Mucosa of descending colon (tissue), 3 donors: ENCODE results near the gene CDH4. TPM values are rescaled to one million over a fixed set of nuclear protein-coding genes. Genes with fewer than 3 reads are reported as not detected.
A peak's percentile ranks its signal among the peaks of the same experiment; 100 is the strongest.

Source experiments
- ATAC-seq: fragments of 200-7000 bp; cut with Tn5 transposase; one replicate; pipeline ENCODE4 v1.9.1; 2020; ENCODE audit warnings: mild to moderate bottlenecking, moderate library complexity
- DNase-seq, 3 donors: peaks; one replicate each; pipeline ENCODE4 v3.0.0-alpha.2; 2020
- H3K36me3 ChIP-seq: fragments of 200-600 bp; one replicate; pipeline ENCODE4 v1.8.0; 2021; ENCODE audit warnings: low read depth, mild to moderate bottlenecking
- H3K4me1 ChIP-seq: fragments of 200-600 bp; one replicate; pipeline ENCODE4 v1.8.0; 2021; ENCODE audit warnings: low read depth, mild to moderate bottlenecking
- H3K4me3 ChIP-seq: fragments of 200-600 bp; one replicate; pipeline ENCODE4 v1.8.0; 2021; ENCODE audit warnings: mild to moderate bottlenecking
- H3K9me3 ChIP-seq: fragments of 200-600 bp; one replicate; pipeline ENCODE4 v1.8.0; 2021; ENCODE audit warnings: mild to moderate bottlenecking
- intact Hi-C, 2 donors: fragments of 100-400 bp; cut with DNase I in 1 of 2; cut with micrococcal nuclease in 1 of 2; formaldehyde crosslinking; loops; one replicate each; pipeline versions ENCODE4 v1.11.0 to v1.11.1; 2022; cut with DNase I, micrococcal nuclease
- total RNA-seq, 3 donors: library from RNA; stranded (reverse); fragmentation: NEBNext Ultra II Directional in 2 of 3; extraction: Animal tissue kit (Norgen Biotek cat#: 25700) in 2 of 3; gene quantifications; one replicate each; pipeline versions ENCODE4 v1.2.1 to v1.2.4, GENCODE V29; 2021 to 2023
- TF ChIP-seq, protein P1 (sequence below): fragments of 200-600 bp; IDR thresholded peaks from one replicate; pipeline ENCODE4 v1.8.0; 2022; ENCODE audit warnings: antibody characterized with exemption, mild to moderate bottlenecking
- donor health status: DM: no; HTN: no; CAD: no; lungs with moderate emphysema.
- donor health status: DM: no; HTN: no; CAD: no.
- donor health status: DM: no; HTN: yes; CAD: no.

CDH4 gene
- total RNA-seq, 3 donors from 2014 or later, result 0.16 TPM; not detected in 2

GRCh38 chr20:61513124-61514017 is 261.3 kb downstream of the CDH4 start:
- H3K36me3 ChIP-seq, result no peaks in the 10 kb centered on the region
- ATAC-seq (no peak), DNase-seq (no peak)
- H3K4me1 ChIP-seq, result no peaks in the 10 kb centered on the region
- intact Hi-C loops, result no loop called here
- TF ChIP-seq, protein P1, sequence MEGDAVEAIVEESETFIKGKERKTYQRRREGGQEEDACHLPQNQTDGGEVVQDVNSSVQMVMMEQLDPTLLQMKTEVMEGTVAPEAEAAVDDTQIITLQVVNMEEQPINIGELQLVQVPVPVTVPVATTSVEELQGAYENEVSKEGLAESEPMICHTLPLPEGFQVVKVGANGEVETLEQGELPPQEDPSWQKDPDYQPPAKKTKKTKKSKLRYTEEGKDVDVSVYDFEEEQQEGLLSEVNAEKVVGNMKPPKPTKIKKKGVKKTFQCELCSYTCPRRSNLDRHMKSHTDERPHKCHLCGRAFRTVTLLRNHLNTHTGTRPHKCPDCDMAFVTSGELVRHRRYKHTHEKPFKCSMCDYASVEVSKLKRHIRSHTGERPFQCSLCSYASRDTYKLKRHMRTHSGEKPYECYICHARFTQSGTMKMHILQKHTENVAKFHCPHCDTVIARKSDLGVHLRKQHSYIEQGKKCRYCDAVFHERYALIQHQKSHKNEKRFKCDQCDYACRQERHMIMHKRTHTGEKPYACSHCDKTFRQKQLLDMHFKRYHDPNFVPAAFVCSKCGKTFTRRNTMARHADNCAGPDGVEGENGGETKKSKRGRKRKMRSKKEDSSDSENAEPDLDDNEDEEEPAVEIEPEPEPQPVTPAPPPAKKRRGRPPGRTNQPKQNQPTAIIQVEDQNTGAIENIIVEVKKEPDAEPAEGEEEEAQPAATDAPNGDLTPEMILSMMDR, result no peak
- H3K9me3 ChIP-seq, result no peaks in the 10 kb centered on the region
- no peak overlapping the region for H3K4me3 ChIP-seq

DNA sequence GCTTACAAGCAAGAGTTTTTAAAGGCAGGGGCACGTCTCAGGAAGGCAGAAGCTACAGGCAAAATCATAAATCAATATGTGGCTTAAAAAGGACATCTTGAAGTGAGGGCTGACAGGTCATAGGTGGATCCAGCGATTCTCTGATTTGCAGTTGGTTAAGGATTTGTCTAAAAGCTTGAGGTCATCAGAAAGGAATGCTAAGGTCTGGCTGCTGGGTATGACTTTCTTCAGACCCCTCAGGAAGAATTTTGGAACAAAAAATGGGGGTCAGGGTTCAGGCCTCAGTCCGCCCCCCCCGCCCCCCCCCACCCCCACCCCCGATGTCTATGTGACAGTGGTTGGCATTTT is 261.9 kb downstream of the CDH4 start:
- H3K9me3 ChIP-seq, result no peaks in the 10 kb centered on the region
- H3K36me3 ChIP-seq, result no peaks in the 10 kb centered on the region
- TF ChIP-seq, protein P1, result no peak
- DNase-seq (no peak), ATAC-seq (no peak)
- intact Hi-C loops, result no loop called here
- H3K4me3 ChIP-seq, result no peak overlapping the region
- H3K4me1 ChIP-seq, result no peaks in the 10 kb centered on the region

- TF ChIP-seq, protein P1, result no peak
- ATAC-seq (no peak), DNase-seq (no peak)
- H3K4me1 ChIP-seq, result no peaks in the 10 kb centered on the region
- intact Hi-C loops, result no loop called here
- no peak overlapping the region for H3K4me3 ChIP-seq
- H3K9me3 ChIP-seq, result no peaks in the 10 kb centered on the region
- no peaks in the 10 kb centered on the region for H3K36me3 ChIP-seq
Observed at GRCh38 chr20:61514396-61514795, 262.3 kb downstream of the CDH4 start.

DNA sequence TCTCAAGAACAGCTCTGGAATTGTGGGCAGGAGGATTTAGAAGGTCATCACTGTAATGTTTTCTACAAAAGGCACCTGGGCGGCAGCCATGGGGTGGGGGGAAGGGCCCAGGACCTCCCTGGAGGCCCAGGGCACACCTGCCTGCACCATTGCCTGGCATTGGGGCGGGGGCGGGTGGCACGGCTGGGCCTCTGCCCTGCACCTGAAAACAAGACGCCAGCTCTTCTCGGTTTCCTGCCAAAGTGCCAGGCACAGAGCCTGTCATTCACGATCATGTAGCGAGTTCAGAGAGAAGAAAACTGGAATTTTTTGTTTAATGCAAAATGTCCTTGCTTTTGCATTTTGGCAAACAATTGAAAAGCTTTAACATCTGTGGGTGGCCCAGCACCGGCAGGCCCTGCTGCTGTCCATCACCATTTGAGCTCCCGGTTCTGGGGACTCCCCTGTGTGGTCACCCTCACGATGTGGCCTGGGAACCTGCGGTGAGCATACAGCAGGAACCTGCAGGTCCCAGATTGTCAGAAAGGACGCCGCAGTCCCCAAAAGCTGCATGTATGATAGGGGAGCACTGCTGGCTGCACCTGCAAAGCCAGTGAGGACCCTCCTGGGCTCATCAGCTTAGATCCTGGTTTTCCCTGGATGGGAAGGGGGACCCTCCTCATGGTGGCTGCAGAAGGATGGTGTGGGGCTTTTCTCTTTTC is 262.9 kb downstream of the CDH4 start:
- intact Hi-C loops, result no loop called here
- Histone ChIP-seq H3K4me3 (no peak overlapping the region), H3K9me3 (no peaks in the 10 kb centered on the region), H3K4me1 (no peaks in the 10 kb centered on the region), H3K36me3 (no peaks in the 10 kb centered on the region)
- ATAC-seq, result no peak
- TF ChIP-seq, protein P1, result no peak
- peak in 1 of 3 donors; percentile 22 for DNase-seq

GRCh38 chr20:61515922-61516321 is 263.9 kb downstream of the CDH4 start:
- intact Hi-C loops, result no loop called here
- no peaks in the 10 kb centered on the region for H3K4me1 ChIP-seq
- H3K9me3 ChIP-seq, result no peaks in the 10 kb centered on the region
- no peaks in the 10 kb centered on the region for H3K36me3 ChIP-seq
- H3K4me3 ChIP-seq, result no peak overlapping the region
- TF ChIP-seq, protein P1, result no peak
- ATAC-seq (no peak), DNase-seq (no peak)
